ENCODE results near the gene PDPK1.
"Not testable (repeated sequence)": the region's sequence is repeated elsewhere in the genome, so short reads cannot be mapped to it uniquely, and the experiment has no call there.

PDPK1 gene

DNA sequence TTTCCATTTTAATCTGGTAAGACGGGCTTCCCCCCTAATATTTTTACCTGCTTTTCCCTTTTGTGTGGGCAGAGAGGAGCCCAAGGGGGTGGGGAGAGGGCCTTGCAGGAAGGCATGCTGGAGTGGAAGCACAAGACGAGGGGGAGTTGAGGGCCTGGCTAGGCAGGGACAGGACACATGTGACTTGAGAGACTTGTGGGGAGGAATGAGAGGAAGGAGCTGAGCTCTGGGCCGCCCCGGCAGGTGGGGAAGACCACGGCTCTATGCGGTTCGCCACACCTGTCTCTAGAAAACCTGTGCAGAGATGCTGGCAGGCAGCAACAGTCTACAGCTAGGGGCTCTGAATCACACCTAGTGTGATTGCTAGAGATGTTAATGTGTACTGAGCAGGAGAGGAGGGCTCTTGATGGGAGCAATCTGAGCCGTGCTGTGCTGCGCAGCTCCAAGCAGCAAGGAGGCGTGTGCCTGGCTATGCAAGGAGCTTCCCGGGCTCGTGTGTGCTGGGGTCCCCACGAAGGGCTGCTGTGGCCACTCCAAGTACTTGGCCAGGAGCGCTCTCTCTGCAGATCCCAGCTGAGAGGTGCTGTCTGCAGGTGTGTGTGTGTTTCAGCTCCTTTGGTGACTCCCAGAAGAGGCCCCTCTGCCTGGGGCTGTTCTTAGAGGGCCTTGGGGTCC, 50.2 kb downstream of the PDPK1 start:
- no peak for DNase-seq (ENCODE audit: low read depth)

DNA sequence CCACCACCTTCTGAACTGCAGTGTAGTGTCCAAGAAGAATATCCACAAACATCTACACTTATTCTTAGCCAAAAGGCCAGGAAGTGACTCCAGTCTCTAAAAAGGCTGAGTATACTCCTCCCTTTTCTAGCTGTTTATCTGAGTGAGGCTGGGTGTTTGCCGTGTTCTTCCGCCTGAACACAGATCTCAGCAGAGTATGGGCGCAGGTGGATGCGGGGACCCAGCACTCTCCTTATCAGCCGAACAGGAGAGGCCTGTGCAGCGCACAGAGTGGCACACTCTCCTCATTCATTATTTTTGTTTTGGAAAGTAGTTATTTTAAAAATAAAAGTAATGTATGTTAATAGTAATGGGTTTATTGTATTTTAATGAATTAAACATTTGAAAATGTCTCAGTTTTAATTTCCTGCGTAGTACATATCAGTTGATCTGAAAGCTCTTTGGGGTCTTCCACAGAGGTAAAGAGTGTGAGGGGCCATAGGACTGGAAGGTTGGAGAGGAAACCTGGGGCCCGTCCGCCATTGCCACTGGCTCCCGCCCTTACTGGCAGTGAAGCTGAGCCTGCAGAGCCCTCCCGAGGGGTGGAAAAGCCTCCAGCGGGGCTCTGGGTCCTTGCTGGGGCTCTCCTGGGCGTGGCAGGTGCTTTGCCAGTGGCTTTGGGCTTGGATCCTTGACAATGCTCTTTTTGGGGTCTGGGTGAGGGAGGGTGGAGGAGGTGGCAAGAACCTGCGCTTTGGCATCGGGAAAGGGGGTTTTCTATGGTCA, 53.8 kb downstream of the PDPK1 start:
- no peak for DNase-seq (ENCODE audit: low read depth)

DNA sequence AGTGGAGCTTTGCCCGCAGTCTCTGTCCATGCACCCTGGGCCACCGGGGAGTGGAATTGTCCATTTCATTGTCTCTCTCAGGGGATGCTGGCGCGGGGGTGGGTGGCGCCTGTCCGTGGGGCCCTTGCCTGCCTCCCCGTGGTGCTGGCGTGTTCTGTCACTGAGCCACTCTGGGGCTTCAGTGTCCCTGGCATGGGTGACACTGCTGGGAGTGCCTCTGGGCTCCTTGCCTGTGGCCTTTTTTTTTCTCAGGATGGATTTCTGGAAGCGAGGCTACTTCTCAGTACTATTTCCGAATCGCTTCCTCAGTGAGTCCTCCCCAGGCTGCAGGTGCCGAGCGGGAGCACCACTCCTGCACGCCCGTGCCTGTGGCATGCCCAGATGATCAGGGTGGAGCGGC, 55.0 kb downstream of the PDPK1 start:
- DNase-seq (ENCODE audit: low read depth) = no peak

DNA sequence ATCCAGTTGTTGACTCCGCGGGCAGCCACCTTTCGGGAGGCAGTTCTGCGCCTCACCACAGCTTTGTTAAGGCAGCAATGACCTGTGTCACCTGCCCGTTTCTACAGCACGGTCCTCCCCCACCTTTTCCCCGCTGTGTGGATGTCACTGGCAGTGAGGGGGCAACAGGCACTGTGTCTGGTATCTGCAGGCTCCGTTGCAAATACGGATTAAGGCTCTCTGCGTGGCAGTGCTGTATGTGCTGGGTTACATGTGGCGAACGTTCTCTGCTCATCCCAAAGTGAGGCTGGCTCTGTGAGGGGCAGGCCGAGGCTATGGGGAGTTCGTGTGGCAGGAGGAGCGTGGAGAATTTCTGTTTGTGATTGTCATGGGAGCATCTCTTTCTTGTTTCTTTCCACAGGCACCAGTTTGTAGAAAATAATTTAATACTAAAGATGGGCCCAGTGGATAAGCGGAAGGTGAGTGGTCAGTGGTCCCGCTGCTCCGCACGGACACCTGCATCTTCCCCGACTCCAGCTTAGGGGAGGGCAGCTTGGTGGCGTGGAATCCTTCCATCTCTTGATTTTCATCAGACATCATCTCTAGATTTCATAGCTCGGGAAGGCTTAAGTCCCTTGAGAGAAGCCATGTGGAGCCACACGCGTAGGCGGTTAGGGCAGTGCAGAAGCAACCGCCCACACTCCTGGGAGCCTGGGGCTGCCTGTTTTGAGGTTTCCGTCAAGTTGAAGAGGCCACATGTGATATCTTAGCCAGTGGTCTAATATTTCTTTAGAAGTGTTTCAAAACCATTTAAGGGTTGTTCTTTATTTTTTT, 57.8 kb downstream of the PDPK1 start:
- no peak for DNase-seq (ENCODE audit: low read depth)

DNA sequence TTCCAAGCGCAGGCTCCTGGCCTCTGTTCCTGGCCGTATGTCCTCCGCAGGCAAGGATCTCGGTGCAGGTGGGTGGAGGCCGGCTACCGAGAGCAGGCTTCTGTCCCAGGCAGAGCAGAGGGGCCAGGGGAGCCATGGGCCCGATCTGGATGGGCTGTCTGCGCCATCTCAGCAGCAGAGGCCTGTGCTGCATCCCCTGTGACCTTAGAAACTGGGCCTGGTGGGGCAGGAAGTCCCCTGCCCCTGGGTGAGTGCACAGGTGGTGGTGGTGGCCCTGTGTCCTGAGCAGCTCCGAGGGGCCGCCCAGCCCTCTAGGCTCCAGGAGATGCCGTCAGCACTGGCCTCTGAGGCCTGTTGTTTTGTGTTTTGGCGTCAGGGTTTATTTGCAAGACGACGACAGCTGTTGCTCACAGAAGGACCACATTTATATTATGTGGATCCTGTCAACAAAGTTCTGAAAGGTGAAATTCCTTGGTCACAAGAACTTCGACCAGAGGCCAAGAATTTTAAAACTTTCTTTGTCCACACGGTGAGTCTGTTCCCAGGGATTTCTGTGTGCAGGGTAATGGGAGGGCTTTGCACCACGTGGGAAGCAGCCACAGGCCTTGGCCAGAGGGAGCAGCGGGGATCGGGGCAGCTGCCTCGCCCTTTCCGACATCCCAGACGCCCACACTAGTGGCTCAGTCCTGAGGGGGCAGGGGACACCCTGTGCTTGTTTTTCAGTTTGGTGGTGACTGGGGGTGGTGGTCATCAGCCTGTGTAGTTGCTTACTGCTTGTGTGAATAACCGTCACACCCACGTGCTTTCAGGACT, 59.1 kb downstream of the PDPK1 start:
- DNase-seq (ENCODE audit: low read depth) = no peak

DNA sequence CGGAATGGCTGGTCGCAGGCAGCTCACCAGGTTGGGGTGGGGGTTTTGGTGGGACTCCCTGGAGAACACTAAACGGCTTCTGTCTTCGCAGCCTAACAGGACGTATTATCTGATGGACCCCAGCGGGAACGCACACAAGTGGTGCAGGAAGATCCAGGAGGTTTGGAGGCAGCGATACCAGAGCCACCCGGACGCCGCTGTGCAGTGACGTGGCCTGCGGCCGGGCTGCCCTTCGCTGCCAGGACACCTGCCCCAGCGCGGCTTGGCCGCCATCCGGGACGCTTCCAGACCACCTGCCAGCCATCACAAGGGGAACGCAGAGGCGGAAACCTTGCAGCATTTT, 59.7 kb downstream of the PDPK1 start:
- DNase-seq (ENCODE audit: low read depth) = no peak

DNA sequence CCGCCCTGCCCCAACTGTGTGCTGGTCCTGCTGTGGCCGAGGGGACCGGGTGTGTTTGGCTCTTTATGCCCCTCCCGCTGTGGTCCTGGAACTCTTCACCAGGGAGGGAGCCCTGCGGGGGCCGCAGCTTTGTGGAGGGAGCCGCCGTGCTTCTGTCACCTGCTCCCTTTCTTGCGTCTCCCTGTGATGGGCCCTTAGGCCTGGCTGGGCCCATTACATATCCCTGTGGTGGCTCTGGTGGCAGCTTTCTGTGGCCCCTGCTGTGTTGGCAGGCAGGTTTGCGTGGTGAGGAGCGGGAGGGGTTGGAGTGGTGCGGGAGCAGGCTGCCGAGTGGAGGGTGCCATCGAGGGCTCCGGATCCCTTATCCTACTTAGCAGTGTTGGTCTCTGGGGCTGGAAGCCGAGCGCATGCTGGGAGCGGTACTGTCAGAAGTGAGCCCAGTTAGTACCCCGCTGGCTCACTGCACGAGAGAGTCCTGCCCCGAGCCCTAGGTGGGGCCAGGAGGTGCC, 60.4 kb downstream of the PDPK1 start:
- DNase-seq (ENCODE audit: low read depth) = no peak

DNA sequence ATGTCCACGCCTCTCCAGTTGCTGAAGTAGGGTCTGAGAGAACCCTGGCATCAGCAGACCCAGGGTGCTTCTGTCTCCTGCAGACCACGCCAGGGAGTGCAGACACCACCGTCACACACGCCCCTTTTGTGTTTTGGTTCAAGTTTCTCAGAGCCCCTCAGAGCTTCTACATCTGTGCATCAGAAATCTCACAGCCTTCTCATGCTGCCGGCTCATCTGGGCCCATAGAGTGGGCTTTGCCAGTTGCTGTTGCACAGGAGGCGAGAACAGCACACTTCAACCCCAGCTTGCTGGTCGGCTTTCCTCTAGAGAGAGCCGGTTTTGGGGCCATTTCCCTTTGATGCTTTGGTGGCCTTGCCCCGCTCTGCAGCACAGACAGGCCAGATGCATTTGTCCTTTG, 60.9 kb downstream of the PDPK1 start:
- DNase-seq (ENCODE audit: low read depth) = no peak

DNA sequence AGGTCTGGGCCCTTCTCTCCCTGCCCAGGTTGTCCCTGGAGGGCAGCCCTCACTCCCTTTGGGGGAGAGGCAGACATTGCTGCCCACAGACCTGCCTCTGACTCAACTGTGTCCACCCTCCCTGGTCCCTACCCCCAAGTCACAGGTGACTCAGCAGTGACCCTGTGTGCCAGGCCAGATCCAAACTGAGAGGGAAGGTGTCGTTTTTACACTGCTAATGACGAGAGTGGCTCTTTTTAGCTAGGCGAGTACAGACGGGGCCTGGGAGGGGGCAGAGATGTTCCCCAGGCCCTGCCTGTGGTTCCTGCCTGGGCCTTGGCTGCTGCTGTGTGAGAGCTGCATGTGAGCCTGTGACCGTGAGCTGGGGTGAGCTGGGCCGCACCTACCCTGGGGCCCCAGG, 61.3 kb downstream of the PDPK1 start:
- DNase-seq (ENCODE audit: low read depth) = not testable (repeated sequence)

DNA sequence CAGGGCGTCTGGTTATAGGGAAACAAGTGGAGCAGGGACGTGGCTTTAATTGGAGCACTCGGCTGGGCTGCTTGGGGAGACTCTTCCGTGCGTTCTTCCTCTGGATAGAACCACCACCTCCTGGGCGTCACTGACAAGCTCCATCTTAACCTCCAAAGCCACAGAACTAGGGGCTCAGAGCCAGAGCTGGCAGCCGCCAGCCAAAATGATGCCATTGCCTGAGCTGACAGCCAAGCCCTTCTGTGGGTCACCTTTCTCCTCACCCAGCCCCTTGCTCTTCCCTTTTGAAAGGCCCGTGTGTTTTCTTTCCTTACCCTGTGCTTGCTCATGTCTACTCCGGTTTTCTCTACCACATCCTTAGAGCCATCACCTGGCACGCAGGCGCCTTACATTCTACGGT, 62.0 kb downstream of the PDPK1 start:
- not testable (repeated sequence) for DNase-seq (ENCODE audit: low read depth)

DNA sequence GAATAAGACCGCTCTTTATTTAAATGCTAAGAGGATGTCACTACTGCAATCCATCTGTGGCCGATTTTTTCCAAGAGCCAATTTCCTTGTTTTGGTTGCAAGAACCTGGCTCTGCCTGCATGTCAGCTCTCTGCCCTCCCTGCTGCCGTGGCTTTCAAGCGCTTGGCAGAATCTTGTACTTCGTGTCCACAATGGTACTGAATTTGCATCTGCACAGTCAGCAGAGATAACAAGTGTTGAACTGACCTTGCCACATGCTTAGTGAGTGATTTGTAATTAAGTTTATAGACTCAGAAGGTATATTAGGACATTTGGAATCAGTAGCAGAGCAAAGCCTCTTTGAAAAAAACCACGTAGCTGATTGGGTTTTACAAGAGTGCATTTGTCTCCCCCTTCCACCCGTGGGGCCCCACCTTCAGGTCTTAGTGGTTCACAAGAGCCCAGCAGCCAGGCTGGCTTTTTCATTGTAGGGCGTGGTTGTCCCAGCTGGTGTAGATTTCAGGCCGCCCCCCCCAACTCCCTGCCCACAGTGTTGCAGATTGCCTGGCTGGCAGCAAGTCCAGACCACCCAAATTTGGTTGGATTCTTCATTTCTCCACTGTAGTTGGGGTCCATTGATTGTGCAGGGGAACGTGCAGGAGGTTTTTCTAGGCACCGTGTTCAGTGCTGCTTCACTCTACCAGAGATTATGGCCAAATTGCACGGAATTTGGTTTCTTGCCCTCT, 63.6 kb downstream of the PDPK1 start:
- DNase-seq (ENCODE audit: low read depth) = not testable (repeated sequence)

DNA sequence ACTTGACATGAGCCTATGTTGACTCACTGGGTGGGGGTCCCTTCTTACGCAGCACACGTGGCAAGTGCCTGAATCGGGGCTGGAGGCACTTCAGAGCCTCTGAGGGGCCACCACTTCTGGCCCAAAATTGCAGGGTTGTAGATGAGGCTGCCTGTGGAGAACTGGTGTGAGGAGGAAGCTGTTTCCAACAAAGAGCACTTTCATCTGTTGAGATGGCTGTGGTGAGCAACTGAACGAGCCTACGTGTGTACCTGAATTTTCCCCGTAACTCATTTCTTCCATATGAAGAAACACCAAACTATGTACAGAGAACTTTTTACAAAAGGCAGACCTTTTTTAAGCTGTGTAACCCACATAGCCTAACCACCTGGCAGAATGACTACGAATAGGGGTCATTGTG, 64.4 kb downstream of the PDPK1 start:
- not testable (repeated sequence) for DNase-seq (ENCODE audit: low read depth)

DNA sequence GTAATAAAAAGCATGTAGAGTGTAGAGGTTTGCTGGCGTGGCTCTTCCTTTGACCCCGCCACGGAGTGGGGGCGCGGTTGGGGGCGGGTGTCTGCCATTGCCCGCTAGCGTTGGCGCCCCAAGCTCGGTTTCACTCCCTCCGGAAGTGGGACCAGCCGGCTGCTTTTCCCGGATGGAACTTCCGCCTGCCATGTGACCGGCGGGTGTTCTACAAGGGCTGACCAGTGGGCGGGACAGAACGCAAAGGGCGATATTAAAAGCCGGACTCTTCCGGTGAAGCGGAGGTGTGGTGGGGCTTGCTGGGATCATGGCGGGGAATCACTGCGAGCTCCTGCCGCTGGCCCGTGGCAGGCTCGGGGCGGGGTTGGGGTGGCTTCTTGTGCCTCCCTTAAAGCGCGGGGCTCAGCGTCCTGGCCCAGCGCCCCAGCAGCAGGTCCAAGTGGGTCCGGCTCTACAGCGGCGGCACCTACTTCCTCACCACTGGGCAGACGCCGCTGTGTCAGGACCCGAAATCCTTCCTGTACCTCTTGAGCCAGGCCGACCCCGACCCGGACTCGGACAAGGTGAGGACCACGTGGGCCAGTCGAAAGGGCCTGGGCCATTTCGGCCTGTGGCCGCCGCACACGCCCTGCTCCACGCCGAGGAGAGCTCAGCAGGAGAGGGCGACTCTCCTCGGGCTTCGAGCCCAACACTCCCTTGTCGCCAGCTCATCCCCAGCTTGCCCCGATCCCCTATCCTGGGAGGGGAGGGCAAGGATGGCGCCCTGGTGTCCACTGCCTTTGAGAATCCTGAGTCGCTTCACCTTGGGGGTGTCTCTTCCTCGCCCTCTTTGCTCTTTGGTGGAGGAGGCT, 65.6 kb downstream of the PDPK1 start:
- DNase-seq (ENCODE audit: low read depth) = peak; percentile 57

DNA sequence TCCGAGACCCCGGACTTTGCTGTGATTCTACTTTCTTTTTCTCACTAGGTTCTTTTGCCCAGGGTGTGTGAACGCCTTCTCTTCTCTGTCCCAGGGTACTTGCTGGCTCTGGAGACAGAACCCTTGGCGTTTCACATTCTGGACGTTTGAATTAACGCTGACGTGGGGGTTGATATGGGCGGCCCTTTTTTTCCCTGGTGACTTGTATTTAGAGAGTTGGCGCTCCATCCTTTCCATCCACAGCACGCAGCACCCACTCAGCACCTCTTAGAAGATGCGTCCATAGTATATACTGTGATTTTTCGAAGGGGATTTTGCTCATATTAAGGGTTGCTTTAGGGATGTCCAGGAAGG, 66.2 kb downstream of the PDPK1 start:
- DNase-seq (ENCODE audit: low read depth) = not testable (repeated sequence)

DNA sequence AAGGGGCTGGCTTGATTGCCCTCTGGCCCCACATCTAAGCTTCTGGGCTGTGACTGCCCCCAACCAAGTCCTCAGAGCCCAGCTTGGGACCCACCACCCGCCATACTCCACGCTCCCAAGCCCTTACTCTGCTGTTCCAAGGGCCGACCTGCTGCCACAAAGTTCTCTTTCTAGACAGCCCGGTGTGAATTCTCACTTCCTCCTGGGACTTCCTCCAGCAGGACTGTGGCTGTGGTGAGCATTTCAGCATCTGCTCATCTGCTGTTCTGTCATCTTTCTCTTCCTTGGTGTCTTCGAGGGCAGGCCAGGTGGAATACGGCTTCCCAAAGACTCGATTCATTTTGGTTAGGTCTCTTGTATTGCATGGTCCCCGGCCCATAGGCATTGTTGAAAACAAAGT, 69.0 kb downstream of the PDPK1 start:
- not testable (repeated sequence) for DNase-seq (ENCODE audit: low read depth)

DNA sequence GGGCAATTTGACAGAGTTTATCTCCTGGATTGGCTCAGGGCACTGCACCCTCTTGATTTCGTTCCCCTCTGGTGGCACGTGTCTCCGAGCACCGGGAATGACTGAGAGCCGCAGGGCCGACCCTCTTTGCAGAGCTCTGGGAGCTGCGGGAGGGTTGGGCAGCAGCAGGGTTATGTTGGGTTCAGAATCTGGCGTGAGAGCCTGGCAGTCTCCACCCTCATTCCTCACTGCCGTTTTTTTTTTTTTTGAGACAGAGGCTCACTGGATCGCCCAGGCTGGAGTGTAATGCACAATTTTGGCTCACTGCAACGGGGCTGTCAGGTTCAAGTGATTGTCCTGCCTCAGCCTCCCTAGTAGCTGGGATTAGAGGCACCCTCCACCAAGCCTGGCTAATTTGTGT, 71.5 kb downstream of the PDPK1 start:
- not testable (repeated sequence) for DNase-seq (ENCODE audit: low read depth)

DNA sequence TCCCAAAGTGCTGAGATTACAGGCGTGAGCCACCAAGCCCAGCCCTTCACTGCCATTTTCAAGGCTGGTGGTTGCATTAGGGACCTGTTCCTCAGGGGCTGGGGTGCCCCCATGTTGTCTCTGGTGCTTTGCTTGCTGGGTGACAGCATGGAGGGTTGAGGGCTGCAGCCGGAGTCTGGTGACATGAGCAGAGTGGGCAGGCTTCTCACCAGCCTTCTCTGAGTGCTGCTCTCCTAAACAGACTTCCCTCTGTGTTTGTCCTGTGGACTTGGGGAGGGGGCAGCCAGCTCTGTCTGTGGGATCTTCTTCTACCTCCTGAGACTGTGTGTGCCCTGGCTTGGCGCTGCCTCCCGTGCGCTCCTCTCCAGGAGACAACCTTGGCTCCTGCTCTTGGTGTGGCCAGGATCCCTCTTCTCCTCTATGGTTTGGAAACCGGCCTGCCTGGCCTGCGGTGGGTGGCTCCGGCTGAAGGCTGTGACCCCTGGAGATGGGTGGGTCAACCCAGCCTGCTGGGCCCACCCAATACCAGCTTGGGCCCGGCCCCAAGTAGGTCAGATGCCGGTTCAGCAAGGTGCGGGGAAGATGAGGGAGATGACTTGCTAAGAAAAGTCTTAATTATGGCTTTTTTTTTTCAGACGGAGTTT, 72.1 kb downstream of the PDPK1 start:
- no peak for DNase-seq (ENCODE audit: low read depth)

DNA sequence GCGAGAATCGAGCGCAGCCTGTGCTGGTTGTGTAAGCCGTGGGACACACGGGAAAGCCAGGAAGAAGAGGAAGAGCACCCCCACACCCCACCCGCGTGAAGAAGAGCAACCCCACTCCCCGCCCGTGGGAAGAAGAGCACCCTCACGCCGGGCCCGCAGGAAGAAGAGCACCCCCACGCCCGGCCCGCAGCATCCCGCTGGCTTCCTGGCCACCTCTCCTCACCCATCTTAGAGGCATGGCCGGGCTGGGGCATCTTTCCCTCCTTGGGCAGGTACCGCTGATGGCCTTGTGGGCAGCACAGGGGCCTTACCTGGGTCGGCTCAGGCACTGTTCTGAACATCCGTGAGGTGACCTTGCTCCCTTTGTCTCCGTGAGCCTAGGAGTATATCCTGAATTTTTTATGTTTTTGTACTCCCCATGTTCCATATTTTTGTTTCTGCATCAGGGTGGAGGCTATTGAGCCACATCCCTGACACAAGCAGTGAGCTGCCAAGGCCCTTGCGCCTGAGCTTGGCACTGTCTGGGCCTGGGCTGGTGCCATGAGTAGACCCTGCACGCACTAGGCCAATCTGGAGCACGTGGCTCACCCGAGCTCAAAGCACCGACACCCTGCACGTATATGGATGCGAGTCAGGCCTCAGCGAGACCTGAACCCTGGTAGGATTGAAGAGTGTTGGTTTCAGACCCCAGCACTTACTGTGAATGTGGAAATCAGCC, 73.1 kb downstream of the PDPK1 start:
- DNase-seq (ENCODE audit: low read depth) = no peak

DNA sequence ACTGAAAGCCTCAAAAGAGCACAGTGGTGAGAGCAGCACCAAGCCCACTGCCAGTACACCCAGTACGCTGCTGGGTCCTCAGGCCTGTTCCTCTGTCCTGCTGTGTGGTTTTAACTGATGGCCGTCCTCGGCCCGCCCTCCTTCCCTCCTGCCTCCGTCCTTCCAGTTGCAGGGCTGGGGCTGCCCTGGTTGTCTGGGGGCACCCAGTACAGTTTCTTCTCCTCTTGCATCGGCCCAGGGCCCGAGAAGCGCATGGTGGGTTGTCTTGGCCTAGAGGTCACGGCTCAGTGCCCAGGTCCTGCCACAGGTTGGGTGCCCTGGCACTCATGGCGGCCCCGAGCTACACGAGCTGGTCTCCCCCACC, 73.7 kb downstream of the PDPK1 start:
- DNase-seq (ENCODE audit: low read depth) = no peak
